ENCODE data around the gene ENPP1. TPM values are rescaled to one million over a fixed set of nuclear protein-coding genes. Genes with fewer than 3 reads are reported as not detected.
"Not testable (repeated sequence)": the region's sequence is repeated elsewhere in the genome, so short reads cannot be mapped to it uniquely, and the experiment has no call there.

The ENPP1 gene
- total and polyA plus RNA-seq, 2 of the 4 experiments (the other 2 are of a cell fraction): 10.9 to 38.9 TPM

DNA sequence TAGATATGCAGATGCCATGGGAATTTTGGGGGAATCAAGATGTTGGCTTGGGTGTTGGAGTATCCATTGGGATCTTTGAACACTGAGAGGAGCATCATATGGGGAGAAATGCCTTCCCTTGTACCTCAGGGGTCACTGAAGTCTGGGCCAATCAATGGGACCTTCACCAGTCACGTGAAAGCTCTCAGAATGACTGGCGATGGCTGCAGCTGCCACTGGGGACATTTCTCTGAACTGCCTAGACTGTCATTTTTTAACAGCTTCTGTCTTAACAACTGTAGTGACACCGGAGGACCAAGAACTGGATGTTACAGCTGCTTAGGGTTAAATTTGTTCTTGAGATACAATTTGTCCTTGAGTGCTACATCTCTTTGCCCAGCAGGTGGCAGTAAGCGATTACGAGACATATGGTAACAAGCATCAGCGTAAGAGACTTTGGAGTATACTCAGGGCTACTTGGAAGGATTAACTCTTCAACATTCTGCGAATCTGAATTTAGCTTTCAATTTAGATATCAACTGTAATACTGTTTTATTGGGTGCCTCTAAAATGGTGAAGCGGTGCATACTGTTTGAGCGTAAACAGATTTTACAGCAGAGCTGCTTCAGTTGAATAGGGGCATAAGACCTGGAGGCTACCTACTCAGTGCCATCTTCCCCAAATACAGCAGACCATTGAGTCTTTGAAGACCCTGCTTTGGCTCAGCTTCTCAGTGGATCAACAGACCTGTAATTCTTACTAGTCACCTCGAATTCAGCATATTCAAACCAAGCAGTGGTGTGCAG lies 107.3 kb downstream of the ENPP1 start (continued):
- TF ChIP-seq MXI1 (IDR thresholded peaks at IDR 0.05; ENCODE audit: borderline replicate concordance, low read depth, low read length): no peak
- no peak for TF ChIP-seq CEBPB (IDR thresholded peaks at IDR 0.05; ENCODE audit: low read depth, low read length)

GRCh38 chr6:131916091-131916796 lies 108.4 kb downstream of the ENPP1 start:
- H3K14ac ChIP-seq (replicated peaks; ENCODE audit: low read depth, low read length); H2AFZ ChIP-seq (replicated peaks; ENCODE audit: low read length, poor library complexity); ATAC-seq (ENCODE audit: low read depth); H4K8ac ChIP-seq (ENCODE audit: low read depth in 2 of 2, low read length in 2 of 2); H3K9ac ChIP-seq (ENCODE audit: low read depth, low read length); H3K9me1 ChIP-seq (ENCODE audit: insufficient read depth, low read length); H3K36me3 ChIP-seq (ENCODE audit: control insufficient read depth, insufficient read depth, low read length); H3K4me1 ChIP-seq (ENCODE audit: control insufficient read depth, insufficient read depth, low read length); H4K5ac ChIP-seq (ENCODE audit: low read depth, low read length); H3K4me3 ChIP-seq (ENCODE audit: insufficient read depth, low read depth, low read length); H3K27ac ChIP-seq (ENCODE audit: insufficient read depth, low read length); H3K27me3 ChIP-seq (ENCODE audit: control insufficient read depth, insufficient read depth, low read length); H2AK9ac ChIP-seq (replicated peaks; ENCODE audit: low read depth, low read length, poor library complexity); BruUV-seq (replicated peaks); intact Hi-C loops (cut with micrococcal nuclease); H3K4me2 ChIP-seq (ENCODE audit: low read depth, low read length); H3K18ac ChIP-seq (ENCODE audit: low read depth, low read length); H3K23ac ChIP-seq (ENCODE audit: low read depth, low read length); H3K9me3 ChIP-seq (ENCODE audit: control insufficient read depth, insufficient read depth, low read length); H4K20me1 ChIP-seq (ENCODE audit: insufficient read depth, low read length); H2BK5ac ChIP-seq (ENCODE audit: low read depth, low read length, poor library complexity, severe bottlenecking); H3K79me1 ChIP-seq (ENCODE audit: low read depth in 1 of 2, low read length in 2 of 2); H3K56ac ChIP-seq (ENCODE audit: extremely low read depth, insufficient read depth, low read length); H2BK15ac ChIP-seq (ENCODE audit: low read depth, low read length); H2BK20ac ChIP-seq (ENCODE audit: low read depth, low read length); dilution Hi-C loops (cut with HindIII; ENCODE audit: low sequenced_read_pairs, unreplicated experiment); DNase-seq; POLR2A ChIA-PET (ENCODE audit: unreplicated experiment); H2BK120ac ChIP-seq (ENCODE audit: low read depth, low read length); H4K91ac ChIP-seq (ENCODE audit: insufficient read depth, low read depth, low read length): not testable (repeated sequence)
- in situ Hi-C loops (cut with MboI; ENCODE audit: low sequenced_read_pairs): loop anchor here (5.0 kb wide), 1 partner anchor 566 kb away; no protein-coding TSS in a partner anchor
- Histone ChIP-seq H3K4ac (ENCODE audit: low read depth, low read length) (0 out of 2 replicates have a peak overlapping the region, but pooled peaks have one; percentile 10), H2AK5ac (ENCODE audit: low read depth, low read length) (peak overlapping the region; percentile 47; the same call in 1 of the 2 replicates)
- CTCF ChIA-PET: interaction anchor here (0.5 to 2.0 kb wide), 10 partner anchors 9 to 382 kb away, joined by 3 to 11 read pairs (median 5); no protein-coding TSS in a partner anchor
- no CpG with 5 or more reads among the region's 2 CpGs for WGBS, 2 experiments (ENCODE audit: extremely low coverage in 2 of 2, insufficient read length in 1 of 2)

Measured in IMR-90 (cell line).